CD8-positive, alpha-beta memory T cell (primary cell): ENCODE measurements around the gene B3GALNT2. TPM values are rescaled to one million over a fixed set of nuclear protein-coding genes. Genes with fewer than 3 reads are reported as not detected.

ENCODE experiments used
- CTCF ChIA-PET: fragments of 350-600 bp; sonication (Branson Sonifier 250); formaldehyde crosslinking; loops from one replicate; lab custom pipeline; 2021; ENCODE audit warnings: antibody characterized with exemption; lab: Charles Lee
- POLR2A ChIA-PET: fragments of 350-600 bp; sonication (Branson Sonifier 250); formaldehyde crosslinking; loops from one replicate; lab custom pipeline; 2021; ENCODE audit warnings: antibody characterized with exemption; lab: Charles Lee
- DNase-seq, 5 donors: peaks; one replicate each; pipeline versions ENCODE4 v3.0.0 to v3.0.0-alpha.2; 2020 to 2022; ENCODE audit warnings: mixed read lengths in 1 of 5
- H3K27ac ChIP-seq: one replicate; pipeline ENCODE4 v1.7.0; 2013; ENCODE audit warnings: low read depth, mild to moderate bottlenecking, low read length, moderate library complexity
- H3K27me3 ChIP-seq: 2 replicates; pipeline ENCODE4 v1.7.0; 2013; ENCODE audit warnings: low read length, mild to moderate bottlenecking; ENCODE audit not compliant: insufficient read depth, poor library complexity, severe bottlenecking
- H3K36me3 ChIP-seq: 2 replicates; pipeline ENCODE4 v1.7.0; 2013; ENCODE audit warnings: mild to moderate bottlenecking, low read length, moderate library complexity; ENCODE audit not compliant: insufficient read depth
- H3K4me1 ChIP-seq: 2 replicates; pipeline ENCODE4 v1.7.0; 2013; ENCODE audit warnings: mild to moderate bottlenecking, low read length, moderate library complexity; ENCODE audit not compliant: insufficient read depth
- H3K4me3 ChIP-seq: 2 replicates; pipeline ENCODE4 v1.7.0; 2013; ENCODE audit warnings: mild to moderate bottlenecking, low read length
- H3K9me3 ChIP-seq: 2 replicates; pipeline ENCODE4 v1.7.0; 2013; ENCODE audit warnings: mild to moderate bottlenecking, low read length
- H3K27ac Mint-ChIP-seq, 8 donors: one replicate each; pipeline ENCODE4 v1.8.0; 2020 to 2021; ENCODE audit warnings: mixed read lengths in 8 of 8, mild to moderate bottlenecking in 6 of 8, inconsistent platforms in 3 of 8, moderate library complexity in 3 of 8
- H3K27me3 Mint-ChIP-seq, 2 donors: one replicate each; pipeline ENCODE4 v1.8.0; 2020 to 2021; ENCODE audit warnings: mixed read lengths in 2 of 2, mild to moderate bottlenecking in 1 of 2, moderate library complexity in 1 of 2
- H3K36me3 Mint-ChIP-seq, 3 donors: one replicate each; pipeline ENCODE4 v1.8.0; 2020 to 2021; ENCODE audit warnings: mixed read lengths in 3 of 3, inconsistent platforms in 1 of 3, mild to moderate bottlenecking in 1 of 3
- H3K4me1 Mint-ChIP-seq, 3 donors: one replicate each; pipeline ENCODE4 v1.8.0; 2020 to 2021; ENCODE audit warnings: mixed read lengths in 3 of 3, inconsistent platforms in 1 of 3, mild to moderate bottlenecking in 1 of 3
- H3K4me3 Mint-ChIP-seq, 7 donors: one replicate each; pipeline ENCODE4 v1.8.0; 2020 to 2021; ENCODE audit warnings: mixed read lengths in 7 of 7, mild to moderate bottlenecking in 6 of 7, moderate library complexity in 4 of 7, inconsistent platforms in 2 of 7
- H3K9me3 Mint-ChIP-seq, 5 donors: one replicate each; pipeline ENCODE4 v1.8.0; 2020 to 2022; ENCODE audit warnings: mixed read lengths in 5 of 5, mild to moderate bottlenecking in 3 of 5, moderate library complexity in 2 of 5, inconsistent platforms in 1 of 5
- polyA plus RNA-seq: library from polyadenylated mRNA; unstranded; fragments of 300-500 nt; fragmentation: Illumina TruSeq; gene quantifications from one replicate; pipeline ENCODE4 v1.2.3, GENCODE V29; 2021
- total RNA-seq, 2 experiments: library from RNA; stranded (reverse); gene quantifications; one replicate each; pipeline ENCODE4 v1.2.3, GENCODE V29; 2021

Gene B3GALNT2
- total and polyA plus RNA-seq, 3 experiments from 2014 or later, result 5.0 to 15.6 (median 14.4) TPM

DNA sequence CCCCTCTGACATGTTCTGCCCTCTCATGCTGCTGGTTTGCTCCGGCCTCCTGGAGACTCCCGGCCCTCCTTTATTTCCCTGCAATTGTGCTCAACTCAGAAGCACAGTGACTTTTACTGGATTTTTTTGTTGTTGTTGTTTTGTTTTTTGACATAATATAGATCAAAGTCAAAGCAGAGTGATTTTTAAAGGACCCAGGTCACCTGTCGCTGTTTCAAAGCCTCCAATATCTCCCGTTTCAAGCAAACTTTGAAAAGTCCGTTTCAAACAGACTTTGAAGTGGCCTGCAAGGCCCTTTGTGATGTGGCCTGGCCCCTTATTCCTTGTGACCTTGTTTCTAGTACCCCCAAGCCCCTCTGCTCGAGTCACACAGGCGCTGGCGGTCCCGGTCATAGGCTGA, 78.9 kb downstream of the B3GALNT2 start:
- DNase-seq, result no peak
- Histone ChIP-seq H3K4me3 (no peak overlapping the region), H3K27me3 (no peaks in the 10 kb centered on the region), H3K4me1 (peaks cover 10% of the 10 kb centered on the region), H3K36me3 (no peaks in the 10 kb centered on the region), H3K9me3 (no peaks in the 10 kb centered on the region), H3K27ac (no peak overlapping the region)
- H3K36me3 Mint-ChIP-seq, result peaks cover 0 to 18% (median 3%) of the 10 kb centered on the region in 3 donors
- H3K4me3 Mint-ChIP-seq, result no peak overlapping the region
- peak overlapping the region in 1 of 8 donors; percentile 43 for H3K27ac Mint-ChIP-seq
- H3K4me1 Mint-ChIP-seq, result peaks cover 26 to 35% (median 31%) of the 10 kb centered on the region in 3 donors
- POLR2A ChIA-PET, result no interaction called here
- H3K9me3 Mint-ChIP-seq, result no peaks in the 10 kb centered on the region
- CTCF ChIA-PET, result interaction anchor here (2.8 kb wide), 1 partner anchor 9 kb away, joined by 15 read pairs; no protein-coding TSS in a partner anchor
- no peaks in the 10 kb centered on the region for H3K27me3 Mint-ChIP-seq

DNA sequence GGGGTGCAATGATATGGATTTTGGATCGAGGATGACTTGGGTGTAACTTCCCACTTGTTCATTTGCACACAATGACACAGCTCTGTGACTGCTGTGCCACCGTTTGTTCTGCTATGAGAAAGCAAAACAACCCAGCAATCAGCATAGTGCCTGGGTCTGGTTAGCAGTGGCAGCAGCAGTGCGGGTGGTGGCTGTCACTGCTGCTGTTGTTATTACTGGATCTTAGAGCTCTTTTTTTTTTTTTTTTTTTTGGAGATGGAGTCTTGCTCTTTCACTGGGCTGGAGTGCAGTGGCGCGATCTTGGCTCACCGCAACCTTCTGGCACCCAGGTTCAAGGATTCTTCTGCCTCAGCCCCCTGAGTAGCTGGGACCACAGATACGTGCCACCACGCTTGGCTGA, 80.2 kb downstream of the B3GALNT2 start:
- Mint-ChIP-seq H3K27me3 (no peaks in the 10 kb centered on the region), H3K4me1 (peaks cover 26 to 35% (median 31%) of the 10 kb centered on the region in 3 donors), H3K4me3 (peak overlapping the region in 5 of 7 donors; percentile 23 to 77 (median 48)), H3K36me3 (peaks cover 0 to 17% (median 7%) of the 10 kb centered on the region in 3 donors), H3K9me3 (no peaks in the 10 kb centered on the region), H3K27ac (peak overlapping the region in 3 of 8 donors; percentile 2 to 63 (median 24))
- Histone ChIP-seq H3K27me3 (no peaks in the 10 kb centered on the region), H3K4me1 (peaks cover 10% of the 10 kb centered on the region), H3K27ac (no peak overlapping the region), H3K9me3 (no peaks in the 10 kb centered on the region), H3K4me3 (no peak overlapping the region), H3K36me3 (no peaks in the 10 kb centered on the region)
- no peak for DNase-seq
- CTCF ChIA-PET, result interaction anchor here (0.9 to 1.2 kb wide), 2 partner anchors 9 to 261 kb away, joined by 3 read pairs; no protein-coding TSS in a partner anchor
- POLR2A ChIA-PET, result no interaction called here

DNA sequence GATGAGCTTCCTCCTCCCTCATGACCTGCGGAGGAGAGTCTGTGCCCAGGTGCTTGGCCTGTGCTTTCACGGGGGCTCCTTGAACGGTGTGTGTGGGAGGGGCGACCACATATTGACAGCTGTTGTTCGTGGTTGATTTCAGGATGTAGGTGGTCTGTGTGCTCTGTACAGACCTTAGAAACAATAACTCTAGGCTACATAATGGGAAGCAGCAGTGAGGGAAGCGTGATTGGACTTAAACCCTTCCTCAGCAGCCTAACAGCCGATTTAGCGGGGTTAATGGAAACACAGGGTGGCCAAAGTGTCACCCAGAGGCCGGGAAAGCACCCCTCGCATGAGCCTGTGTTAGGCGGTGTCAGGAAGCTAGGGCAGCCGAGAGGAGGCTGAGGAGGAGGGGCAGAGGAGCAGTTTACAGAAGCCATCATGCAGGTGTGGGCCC, 81.0 kb downstream of the B3GALNT2 start:
- peak overlapping the region in 6 of 8 donors; percentile 62 to 89 (median 74) for H3K27ac Mint-ChIP-seq
- no peaks in the 10 kb centered on the region for H3K9me3 Mint-ChIP-seq
- Histone ChIP-seq H3K9me3 (no peaks in the 10 kb centered on the region), H3K36me3 (no peaks in the 10 kb centered on the region), H3K27ac (no peak overlapping the region), H3K4me1 (peaks cover 10% of the 10 kb centered on the region), H3K4me3 (no peak overlapping the region), H3K27me3 (no peaks in the 10 kb centered on the region)
- H3K4me3 Mint-ChIP-seq, result peak overlapping the region; percentile 0 to 86 (median 69)
- H3K36me3 Mint-ChIP-seq, result peaks cover 0 to 17% (median 6%) of the 10 kb centered on the region in 3 donors
- H3K4me1 Mint-ChIP-seq, result peaks cover 26 to 35% (median 31%) of the 10 kb centered on the region in 3 donors
- ChIA-PET CTCF (interaction anchor here (0.5 to 1.4 kb wide), 6 partner anchors 17 to 1128 kb away, joined by 3 to 4 read pairs (median 4); partner anchors contain the start of gene RBM34), POLR2A (interaction anchor here (0.5 kb wide), 1 partner anchor 274 kb away, joined by 8 read pairs; no protein-coding TSS in a partner anchor)
- peak in 3 of 5 donors; percentile 24 to 57 (median 28) for DNase-seq
- no peaks in the 10 kb centered on the region for H3K27me3 Mint-ChIP-seq

DNA sequence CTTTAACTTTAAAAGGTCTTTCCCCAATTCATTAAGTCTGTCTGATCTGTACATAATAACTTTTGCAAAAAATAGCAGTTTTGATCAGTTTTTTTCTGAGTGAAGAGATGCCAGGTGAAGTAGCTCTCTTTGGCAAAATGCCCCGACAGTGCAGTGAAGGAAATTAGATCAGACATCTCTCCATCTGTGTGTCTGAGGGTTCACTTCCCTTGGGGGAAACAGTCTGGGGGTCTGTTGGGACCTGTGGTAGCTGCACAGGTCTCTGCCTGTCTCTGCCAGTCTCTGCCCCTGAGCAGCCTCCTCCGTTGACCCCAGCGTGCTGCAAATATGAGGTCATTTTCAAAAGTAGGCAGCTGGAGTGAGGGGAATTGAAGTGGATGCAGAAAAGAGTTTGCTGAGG, 82.5 kb downstream of the B3GALNT2 start:
- Mint-ChIP-seq H3K27me3 (no peaks in the 10 kb centered on the region), H3K36me3 (peaks cover 0 to 19% (median 6%) of the 10 kb centered on the region in 3 donors), H3K4me1 (peaks cover 28 to 35% (median 31%) of the 10 kb centered on the region in 3 donors), H3K27ac (peak overlapping the region in 2 of 8 donors; percentile 50 to 70), H3K9me3 (no peaks in the 10 kb centered on the region), H3K4me3 (no peak overlapping the region)
- Histone ChIP-seq H3K27ac (no peak overlapping the region), H3K36me3 (no peaks in the 10 kb centered on the region), H3K4me1 (peaks cover 10% of the 10 kb centered on the region), H3K4me3 (no peak overlapping the region), H3K27me3 (no peaks in the 10 kb centered on the region), H3K9me3 (no peaks in the 10 kb centered on the region)
- DNase-seq, result no peak
- ChIA-PET POLR2A (no interaction called here), CTCF (no interaction called here)

- Histone ChIP-seq H3K9me3 (no peaks in the 10 kb centered on the region), H3K27me3 (no peaks in the 10 kb centered on the region), H3K36me3 (no peaks in the 10 kb centered on the region), H3K4me1 (no peaks in the 10 kb centered on the region), H3K27ac (no peak overlapping the region), H3K4me3 (no peak overlapping the region)
- Mint-ChIP-seq H3K36me3 (peaks cover 0 to 23% (median 6%) of the 10 kb centered on the region in 3 donors), H3K4me3 (no peak overlapping the region), H3K27ac (peak overlapping the region in 1 of 8 donors; percentile 14), H3K9me3 (no peaks in the 10 kb centered on the region), H3K27me3 (no peaks in the 10 kb centered on the region), H3K4me1 (peaks cover 5 to 10% (median 6%) of the 10 kb centered on the region in 3 donors)
- ChIA-PET CTCF (interaction anchor here (0.7 to 3.7 kb wide), 36 partner anchors 10 to 918 kb away, joined by 3 to 44 read pairs (median 4); partner anchors contain the start of genes RBM34 and TBCE), POLR2A (interaction anchor here (0.5 kb wide), 1 partner anchor 287 kb away, joined by 12 read pairs; no protein-coding TSS in a partner anchor)
- DNase-seq, result peak; percentile 41 to 51 (median 46)
Observed at GRCh38 chr1:235417086-235417697, 87.1 kb downstream of the B3GALNT2 start.

- Histone ChIP-seq H3K36me3 (no peaks in the 10 kb centered on the region), H3K9me3 (no peaks in the 10 kb centered on the region), H3K4me1 (no peaks in the 10 kb centered on the region), H3K27me3 (no peaks in the 10 kb centered on the region), H3K4me3 (no peak overlapping the region), H3K27ac (no peak overlapping the region)
- H3K27me3 Mint-ChIP-seq, result no peaks in the 10 kb centered on the region
- peaks cover 4 to 6% (median 5%) of the 10 kb centered on the region in 3 donors for H3K4me1 Mint-ChIP-seq
- H3K36me3 Mint-ChIP-seq, result peaks cover 0 to 23% (median 6%) of the 10 kb centered on the region in 3 donors
- DNase-seq, result no peak
- H3K4me3 Mint-ChIP-seq, result no peak overlapping the region
- POLR2A ChIA-PET, result interaction anchor here (0.5 kb wide), 1 partner anchor 286 kb away, joined by 12 read pairs; no protein-coding TSS in a partner anchor
- peak overlapping the region in 1 of 8 donors; percentile 8 for H3K27ac Mint-ChIP-seq
- CTCF ChIA-PET, result interaction anchor here (0.7 to 3.7 kb wide), 39 partner anchors 10 to 917 kb away, joined by 3 to 44 read pairs (median 4); partner anchors contain the start of genes RBM34 and TBCE
- no peaks in the 10 kb centered on the region for H3K9me3 Mint-ChIP-seq
Observed at GRCh38 chr1:235416662-235417049, 87.6 kb downstream of the B3GALNT2 start.

- POLR2A ChIA-PET, result no interaction called here
- no peaks in the 10 kb centered on the region for H3K9me3 Mint-ChIP-seq
- CTCF ChIA-PET, result interaction anchor here (0.7 to 3.7 kb wide), 28 partner anchors 9 to 871 kb away, joined by 3 to 44 read pairs (median 4); partner anchors contain the start of gene RBM34
Observed at GRCh38 chr1:235415008-235415904, 89.0 kb downstream of the B3GALNT2 start.

More at GRCh38 chr1:235415008-235415904, 89.0 kb downstream of the B3GALNT2 start:
- DNase-seq, result peak; percentile 37 to 66 (median 39)
- Mint-ChIP-seq H3K27me3 (no peaks in the 10 kb centered on the region), H3K36me3 (peaks cover 0 to 23% (median 6%) of the 10 kb centered on the region in 3 donors), H3K4me1 (peaks cover 6 to 8% (median 6%) of the 10 kb centered on the region in 3 donors), H3K4me3 (no peak overlapping the region), H3K27ac (peak overlapping the region in 2 of 8 donors; percentile 1 to 76)
- H3K4me3 ChIP-seq, result no peak overlapping the region
- H3K36me3 ChIP-seq, result no peaks in the 10 kb centered on the region
- no peaks in the 10 kb centered on the region for H3K9me3 ChIP-seq
- no peaks in the 10 kb centered on the region for H3K27me3 ChIP-seq
- no peak overlapping the region for H3K27ac ChIP-seq
- H3K4me1 ChIP-seq, result no peaks in the 10 kb centered on the region
